Parathyroid adenoma (tissue), 2 donors: Measurements from ENCODE around the gene GBX2.

Source experiments
- H2AFZ ChIP-seq: fragments of 300-600 bp; sonication (generic); one replicate; pipeline ENCODE4 v1.7.0; 2017; ENCODE audit warnings: antibody characterized with exemption, mild to moderate bottlenecking
- H3K27ac ChIP-seq: fragments of 300-600 bp; sonication (generic); one replicate; pipeline ENCODE4 v1.7.0; 2017
- H3K27me3 ChIP-seq: fragments of 300-600 bp; sonication (generic); one replicate; pipeline ENCODE4 v1.7.0; 2017; ENCODE audit warnings: low read length; ENCODE audit not compliant: control insufficient read depth, insufficient read depth
- H3K36me3 ChIP-seq: fragments of 300-600 bp; sonication (generic); one replicate; pipeline ENCODE4 v1.7.0; 2017; ENCODE audit warnings: low read length; ENCODE audit not compliant: control insufficient read depth, insufficient read depth
- H3K4me1 ChIP-seq: fragments of 300-600 bp; sonication (generic); one replicate; pipeline ENCODE4 v1.7.0; 2017; ENCODE audit warnings: control low read depth
- H3K4me2 ChIP-seq: fragments of 300-600 bp; sonication (generic); one replicate; pipeline ENCODE4 v1.7.0; 2017; ENCODE audit warnings: low read length
- H3K4me3 ChIP-seq: fragments of 300-600 bp; sonication (generic); one replicate; pipeline ENCODE4 v1.7.0; 2017; ENCODE audit warnings: low read depth, low read length
- H3K79me2 ChIP-seq: fragments of 300-600 bp; sonication (generic); one replicate; pipeline ENCODE4 v1.7.0; 2017; ENCODE audit warnings: control low read depth
- H3K9ac ChIP-seq: fragments of 300-600 bp; sonication (generic); one replicate; pipeline ENCODE4 v1.7.0; 2017; ENCODE audit warnings: mild to moderate bottlenecking
- H3K9me3 ChIP-seq: fragments of 300-600 bp; sonication (generic); one replicate; pipeline ENCODE4 v1.7.0; 2017; ENCODE audit warnings: low read length; ENCODE audit not compliant: control insufficient read depth
- CTCF ChIP-seq: fragments of 300-600 bp; sonication (generic); IDR thresholded peaks from one replicate; pipeline ENCODE4 v1.7.0; 2017; ENCODE audit warnings: antibody characterized with exemption, mild to moderate bottlenecking
- donor health status: primary hyperparathyroidism.

GBX2 gene

DNA sequence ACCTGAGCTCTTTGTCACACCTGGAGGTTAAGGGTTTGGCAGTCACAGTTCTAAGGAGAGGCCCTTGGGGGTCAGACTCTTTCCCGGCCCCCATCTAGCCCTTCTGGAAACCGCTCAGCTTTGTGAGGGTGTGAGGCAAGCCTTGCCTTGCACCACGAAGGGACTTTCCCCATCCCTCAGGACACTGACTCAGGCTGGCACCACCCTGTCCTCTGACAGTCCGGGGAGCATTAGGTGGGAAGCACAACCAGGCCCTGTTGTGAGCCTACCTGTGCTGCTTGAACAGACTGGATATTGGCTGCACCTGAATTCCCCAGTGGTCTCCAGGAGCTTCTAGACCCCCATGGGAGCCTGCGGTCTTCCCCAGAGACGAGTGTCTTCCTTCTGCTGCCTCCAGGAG is 47.0 kb upstream of the GBX2 start:
- Histone ChIP-seq H3K9ac (no peak overlapping the region), H3K9me3 (no peaks in the 10 kb centered on the region), H3K4me3 (no peak overlapping the region), H3K36me3 (no peaks in the 10 kb centered on the region), H3K79me2 (no peaks in the 10 kb centered on the region), H3K27ac (no peak overlapping the region), H3K4me1 (no peaks in the 10 kb centered on the region), H3K4me2 (no peak overlapping the region), H3K27me3 (peaks cover 5% of the 10 kb centered on the region), H2AFZ (no peak overlapping the region)
- no peak for TF ChIP-seq CTCF

DNA sequence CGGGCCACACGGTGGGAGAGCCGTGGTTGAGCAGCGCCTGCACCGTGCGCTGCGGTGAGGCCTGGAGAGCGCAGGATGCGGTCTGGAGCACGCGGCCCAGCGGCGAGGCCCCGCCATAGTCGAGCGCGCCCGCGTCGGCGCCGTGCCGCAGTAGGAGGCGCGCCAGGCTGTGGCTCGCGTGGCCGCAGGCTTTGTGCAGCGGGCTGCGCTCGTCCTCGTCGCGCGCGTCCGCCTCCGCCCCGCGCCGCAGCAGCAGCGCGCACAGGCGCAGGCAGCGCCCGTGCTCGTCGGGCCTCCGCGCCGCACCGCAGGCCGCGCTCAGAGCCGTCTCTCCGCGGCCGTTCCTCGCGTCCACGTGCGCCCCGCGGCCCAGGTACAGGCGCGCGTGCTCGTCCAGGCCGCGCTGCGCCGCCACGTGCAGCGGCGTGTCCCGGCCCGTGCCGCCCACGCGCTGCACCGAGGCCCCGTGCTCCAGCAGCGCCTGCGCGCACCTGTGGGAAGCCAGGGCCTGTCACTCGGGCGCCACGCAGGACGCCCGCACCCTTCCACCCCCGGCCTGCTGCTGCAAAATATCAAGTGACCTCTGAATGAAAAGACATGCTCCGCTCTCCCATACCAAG is 46.3 kb upstream of the GBX2 start:
- TF ChIP-seq CTCF: no peak
- Histone ChIP-seq H3K27ac (no peak overlapping the region), H3K4me3 (no peak overlapping the region)

DNA sequence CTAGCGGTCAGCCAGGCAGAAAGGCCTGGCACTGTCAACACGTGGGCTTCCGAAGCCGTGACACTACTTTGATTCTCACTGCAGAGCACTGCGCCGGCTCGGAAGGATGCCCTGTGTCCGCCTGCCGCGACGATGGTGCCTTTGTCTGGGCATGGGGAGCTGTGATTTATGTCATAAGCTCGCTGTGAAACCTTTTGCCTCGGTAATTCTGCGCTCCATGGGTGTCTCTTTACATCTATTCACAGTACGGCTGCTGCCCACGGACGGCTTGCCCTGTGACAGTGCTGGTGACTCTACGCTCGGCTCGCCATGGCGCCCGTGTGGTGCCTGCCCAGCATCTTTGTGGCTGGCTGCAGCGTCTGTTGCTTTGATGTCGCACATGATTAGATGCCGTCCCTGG is 43.1 kb upstream of the GBX2 start:
- Histone ChIP-seq H3K36me3 (no peaks in the 10 kb centered on the region), H3K27ac (no peak overlapping the region), H3K4me1 (no peaks in the 10 kb centered on the region), H3K79me2 (no peaks in the 10 kb centered on the region), H3K4me2 (no peak overlapping the region), H2AFZ (no peak overlapping the region), H3K4me3 (no peak overlapping the region), H3K27me3 (peaks cover 5% of the 10 kb centered on the region), H3K9ac (no peak overlapping the region), H3K9me3 (no peaks in the 10 kb centered on the region)
- no peak for TF ChIP-seq CTCF

More for the DNA sequence above, 46.3 kb upstream of the GBX2 start:
- Histone ChIP-seq H2AFZ (no peak overlapping the region), H3K9me3 (no peaks in the 10 kb centered on the region), H3K4me2 (no peak overlapping the region), H3K36me3 (no peaks in the 10 kb centered on the region), H3K27me3 (peaks cover 5% of the 10 kb centered on the region), H3K79me2 (no peaks in the 10 kb centered on the region), H3K9ac (no peak overlapping the region), H3K4me1 (no peaks in the 10 kb centered on the region)

DNA sequence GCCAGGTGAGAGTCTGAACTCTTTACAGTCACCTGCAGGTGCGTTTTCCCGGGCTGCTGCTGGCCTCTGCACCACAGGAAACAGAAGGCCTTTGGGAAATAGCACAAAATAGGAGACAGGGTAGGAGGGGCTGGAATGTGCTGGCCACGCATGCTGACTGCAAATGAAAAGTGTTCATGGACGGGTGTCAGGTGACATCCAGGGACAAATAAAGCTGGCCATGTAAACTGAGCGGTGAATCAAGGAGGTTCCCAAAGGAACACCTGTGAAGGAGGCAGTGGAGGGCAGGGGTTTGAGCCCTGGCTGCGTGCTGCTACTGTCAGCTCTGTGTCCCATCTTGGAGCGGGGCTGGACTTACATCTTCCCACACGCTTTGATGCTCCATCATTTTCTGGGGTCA is 42.4 kb upstream of the GBX2 start:
- Histone ChIP-seq H3K79me2 (no peaks in the 10 kb centered on the region), H3K9me3 (no peaks in the 10 kb centered on the region), H3K9ac (no peak overlapping the region), H3K27ac (no peak overlapping the region), H3K4me1 (no peaks in the 10 kb centered on the region), H3K36me3 (no peaks in the 10 kb centered on the region), H2AFZ (no peak overlapping the region), H3K4me2 (no peak overlapping the region), H3K27me3 (peaks cover 5% of the 10 kb centered on the region), H3K4me3 (no peak overlapping the region)
- no peak for TF ChIP-seq CTCF

- no peak overlapping the region for H3K4me3 ChIP-seq
- no peak overlapping the region for H3K4me2 ChIP-seq
- no peak for TF ChIP-seq CTCF
- no peak overlapping the region for H3K9ac ChIP-seq
- no peak overlapping the region for H2AFZ ChIP-seq
- no peak overlapping the region for H3K27ac ChIP-seq
- H3K4me1 ChIP-seq: no peaks in the 10 kb centered on the region
- no peaks in the 10 kb centered on the region for H3K27me3 ChIP-seq
- no peaks in the 10 kb centered on the region for H3K79me2 ChIP-seq
- no peaks in the 10 kb centered on the region for H3K36me3 ChIP-seq
- H3K9me3 ChIP-seq: no peaks in the 10 kb centered on the region
Measured at GRCh38 chr2:236209996-236210395, 41.8 kb upstream of the GBX2 start.
